ENCODE results near the gene TREH. TPM values are rescaled to one million over a fixed set of nuclear protein-coding genes. Genes with fewer than 3 reads are reported as not detected.

TREH gene
- total and polyA plus RNA-seq, 2 experiments from 2014 or later, result 0.06 TPM; not detected in 1

GRCh38 chr11:118666371-118666770 lies 13.1 kb downstream of the TREH start:
- in situ Hi-C loops (cut with MboI), result no loop called here
- Histone ChIP-seq H3K9me3 (ENCODE audit: low read depth) (no peaks in the 10 kb centered on the region), H3K36me3 (ENCODE audit: low read depth) (no peaks in the 10 kb centered on the region), H3K9me2 (ENCODE audit: insufficient read depth) (no peaks in the 10 kb centered on the region), H3K27ac (no peak overlapping the region), H2AFZ (no peak overlapping the region), H4K20me1 (ENCODE audit: insufficient read depth) (no peaks in the 10 kb centered on the region), H3K4me2 (ENCODE audit: unreplicated experiment) (no peak overlapping the region), H3K4me1 (ENCODE audit: insufficient read depth) (no peaks in the 10 kb centered on the region), H3K27me3 (replicated peaks; ENCODE audit: insufficient read depth) (no peaks in the 10 kb centered on the region), H3F3A (ENCODE audit: insufficient read depth) (peaks cover 4% of the 10 kb centered on the region), H3K79me2 (ENCODE audit: insufficient read depth) (no peaks in the 10 kb centered on the region), H3K4me3 (no peak overlapping the region), H3K9ac (no peak overlapping the region)
- TF ChIP-seq EZH2phosphoT487 (IDR thresholded peaks at IDR 0.05; ENCODE audit: insufficient read depth, low read depth), result no peak
- no peak for TF ChIP-seq EZH2 (IDR thresholded peaks at IDR 0.05; ENCODE audit: insufficient read depth, poor library complexity, severe bottlenecking)
- WGBS, 2 experiments (ENCODE audit: low coverage in 1 of 2, low lambda C conversion rate in 2 of 2, missing lambda C conversion rate in 2 of 2), result 92 to 94% methylated on average over 5 of the region's 5 CpGs
- no peak for DNase-seq

GRCh38 chr11:118663902-118664301 lies 15.5 kb downstream of the TREH start:
- Histone ChIP-seq H4K20me1 (ENCODE audit: insufficient read depth) (no peaks in the 10 kb centered on the region), H3K36me3 (ENCODE audit: low read depth) (no peaks in the 10 kb centered on the region), H2AFZ (no peak overlapping the region), H3K9me2 (ENCODE audit: insufficient read depth) (no peaks in the 10 kb centered on the region), H3K4me3 (no peak overlapping the region), H3K27me3 (replicated peaks; ENCODE audit: insufficient read depth) (no peaks in the 10 kb centered on the region), H3K9ac (no peak overlapping the region), H3K9me3 (ENCODE audit: low read depth) (no peaks in the 10 kb centered on the region), H3K79me2 (ENCODE audit: insufficient read depth) (no peaks in the 10 kb centered on the region), H3F3A (ENCODE audit: insufficient read depth) (peaks cover 3% of the 10 kb centered on the region; the same call in 1 of the 2 replicates), H3K4me2 (ENCODE audit: unreplicated experiment) (no peak overlapping the region), H3K27ac (no peak overlapping the region), H3K4me1 (ENCODE audit: insufficient read depth) (no peaks in the 10 kb centered on the region)
- DNase-seq, result no peak
- 59 to 61% methylated on average over 3 of the region's 3 CpGs for WGBS, 2 experiments (ENCODE audit: low coverage in 1 of 2, low lambda C conversion rate in 2 of 2, missing lambda C conversion rate in 2 of 2)
- TF ChIP-seq EZH2phosphoT487 (IDR thresholded peaks at IDR 0.05; ENCODE audit: insufficient read depth, low read depth) (no peak), EZH2 (IDR thresholded peaks at IDR 0.05; ENCODE audit: insufficient read depth, poor library complexity, severe bottlenecking) (no peak)
- in situ Hi-C loops (cut with MboI), result no loop called here

GRCh38 chr11:118663381-118663780 lies 16.1 kb downstream of the TREH start:
- H3K4me2 ChIP-seq (ENCODE audit: unreplicated experiment), result no peak overlapping the region
- no peaks in the 10 kb centered on the region for H3K9me3 ChIP-seq (ENCODE audit: low read depth)
- 0 out of 2 replicates have a peak, but pooled peaks cover 4% of the 10 kb centered on the region for H3F3A ChIP-seq (ENCODE audit: insufficient read depth)
- no peaks in the 10 kb centered on the region for H3K79me2 ChIP-seq (ENCODE audit: insufficient read depth)
- H3K9me2 ChIP-seq (ENCODE audit: insufficient read depth), result no peaks in the 10 kb centered on the region
- no peak overlapping the region for H3K27ac ChIP-seq
- H3K9ac ChIP-seq, result no peak overlapping the region
- WGBS, 2 experiments (ENCODE audit: low coverage in 1 of 2, low lambda C conversion rate in 2 of 2, missing lambda C conversion rate in 2 of 2), result 93 to 96% methylated on average over 4 of the region's 4 CpGs
- in situ Hi-C loops (cut with MboI), result no loop called here
- H3K4me3 ChIP-seq, result no peak overlapping the region
- H3K36me3 ChIP-seq (ENCODE audit: low read depth), result no peaks in the 10 kb centered on the region; the same call in 1 of the 2 replicates
- no peaks in the 10 kb centered on the region for H3K27me3 ChIP-seq (replicated peaks; ENCODE audit: insufficient read depth)
- H4K20me1 ChIP-seq (ENCODE audit: insufficient read depth), result no peaks in the 10 kb centered on the region
- TF ChIP-seq EZH2 (IDR thresholded peaks at IDR 0.05; ENCODE audit: insufficient read depth, poor library complexity, severe bottlenecking), result no peak
- no peak for TF ChIP-seq EZH2phosphoT487 (IDR thresholded peaks at IDR 0.05; ENCODE audit: insufficient read depth, low read depth)
- DNase-seq, result no peak
- no peaks in the 10 kb centered on the region for H3K4me1 ChIP-seq (ENCODE audit: insufficient read depth)
- H2AFZ ChIP-seq, result no peak overlapping the region

GRCh38 chr11:118662401-118663271 lies 16.8 kb downstream of the TREH start:
- H2AFZ ChIP-seq, result no peak overlapping the region
- H3F3A ChIP-seq (ENCODE audit: insufficient read depth), result peaks cover 10% of the 10 kb centered on the region; the same call in 1 of the 2 replicates
- H3K9me3 ChIP-seq (ENCODE audit: low read depth), result no peaks in the 10 kb centered on the region
- H3K4me2 ChIP-seq (ENCODE audit: unreplicated experiment), result no peak overlapping the region
- H4K20me1 ChIP-seq (ENCODE audit: insufficient read depth), result no peaks in the 10 kb centered on the region
- in situ Hi-C loops (cut with MboI), result no loop called here
- H3K27me3 ChIP-seq (replicated peaks; ENCODE audit: insufficient read depth), result no peaks in the 10 kb centered on the region
- no peaks in the 10 kb centered on the region for H3K9me2 ChIP-seq (ENCODE audit: insufficient read depth)
- H3K4me3 ChIP-seq, result no peak overlapping the region
- DNase-seq, result no peak
- no peak overlapping the region for H3K27ac ChIP-seq
- TF ChIP-seq EZH2 (IDR thresholded peaks at IDR 0.05; ENCODE audit: insufficient read depth, poor library complexity, severe bottlenecking) (no peak), EZH2phosphoT487 (IDR thresholded peaks at IDR 0.05; ENCODE audit: insufficient read depth, low read depth) (no peak)
- no peak overlapping the region for H3K9ac ChIP-seq
- H3K36me3 ChIP-seq (ENCODE audit: low read depth), result peaks cover 2% of the 10 kb centered on the region; the same call in 1 of the 2 replicates
- H3K79me2 ChIP-seq (ENCODE audit: insufficient read depth), result no peaks in the 10 kb centered on the region
- WGBS, 2 experiments (ENCODE audit: low coverage in 1 of 2, low lambda C conversion rate in 2 of 2, missing lambda C conversion rate in 2 of 2), result 52 to 59% methylated on average over 7 to 8 of the region's 8 CpGs
- no peaks in the 10 kb centered on the region for H3K4me1 ChIP-seq (ENCODE audit: insufficient read depth)

All from GM23248 (cell line).